ENCODE data around the gene RHBDF1. TPM values are rescaled to one million over a fixed set of nuclear protein-coding genes. Genes with fewer than 3 reads are reported as not detected.

The RHBDF1 gene
- total and polyA plus RNA-seq, 2 of the 13 experiments (the other 11 are each of a cell fraction or from before 2014, with no cell fraction given), result 5.4 to 26.9 TPM

DNA sequence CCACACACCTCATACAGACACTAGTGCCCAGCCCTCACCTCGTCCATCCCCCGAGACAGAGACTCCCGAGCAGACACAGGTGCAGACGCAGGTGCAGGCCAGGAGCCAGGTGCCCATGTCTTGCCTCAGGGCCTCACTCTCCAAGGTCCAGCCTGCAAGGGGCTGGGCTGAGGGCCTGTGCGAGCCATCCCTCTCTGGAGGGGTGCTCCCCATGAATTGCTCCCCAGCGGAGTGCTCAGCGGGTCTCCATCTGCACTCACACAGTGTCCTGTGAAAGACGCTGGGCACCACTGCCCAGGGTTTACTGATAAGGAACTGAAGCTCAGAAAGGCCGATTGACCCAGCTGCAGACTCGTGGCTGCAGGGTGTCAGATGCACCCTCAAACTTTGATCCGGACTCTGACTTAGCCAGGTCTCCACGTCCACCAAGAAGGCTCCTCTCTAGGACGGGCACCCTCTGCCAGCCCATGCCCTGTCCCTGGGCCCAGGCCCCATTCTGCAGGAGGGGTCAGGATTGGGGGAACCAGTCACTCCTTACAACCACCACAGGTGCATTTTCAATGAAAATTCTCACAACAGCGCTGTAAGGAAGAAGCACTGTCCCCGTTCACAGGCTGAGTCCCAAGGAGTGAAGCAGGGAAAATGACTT is 36.0 kb downstream of the RHBDF1 start:
- no peaks in the 10 kb centered on the region for H3K36me3 ChIP-seq (replicated peaks in 1 of 2; ENCODE audit: control insufficient read depth in 1 of 2, insufficient read depth in 2 of 2, low read length in 2 of 2)
- no peaks in the 10 kb centered on the region for H4K20me1 ChIP-seq (ENCODE audit: insufficient read depth, low read length)
- H3K27me3 ChIP-seq (ENCODE audit: control insufficient read depth in 1 of 2, insufficient read depth in 2 of 2, low read length in 2 of 2), result no peaks in the 10 kb centered on the region
- ChIA-PET CTCF (ENCODE audit: low intra/inter-chr PET ratio, low total read pairs) (no interaction called here), POLR2A (no interaction called here)
- WGBS (ENCODE audit: low lambda C conversion rate), result 89% methylated on average over 12 of the region's 15 CpGs
- H3K9me3 ChIP-seq (ENCODE audit: low read length), result no peaks in the 10 kb centered on the region
- no peak overlapping the region for H3K9ac ChIP-seq (ENCODE audit: insufficient read depth, low read depth, low read length)
- TF ChIP-seq ZNF263 (CRISPR knock-in tag; IDR thresholded peaks at IDR 0.05) (0 out of 2 replicates have a peak, but pooled peaks have one; percentile 37), SPEN (CRISPR knock-in tag; IDR thresholded peaks at IDR 0.05; ENCODE audit: low read depth) (no peak), NFYB (CRISPR knock-in tag; IDR thresholded peaks at IDR 0.05) (no peak)
- TF ChIP-seq, protein P1, sequence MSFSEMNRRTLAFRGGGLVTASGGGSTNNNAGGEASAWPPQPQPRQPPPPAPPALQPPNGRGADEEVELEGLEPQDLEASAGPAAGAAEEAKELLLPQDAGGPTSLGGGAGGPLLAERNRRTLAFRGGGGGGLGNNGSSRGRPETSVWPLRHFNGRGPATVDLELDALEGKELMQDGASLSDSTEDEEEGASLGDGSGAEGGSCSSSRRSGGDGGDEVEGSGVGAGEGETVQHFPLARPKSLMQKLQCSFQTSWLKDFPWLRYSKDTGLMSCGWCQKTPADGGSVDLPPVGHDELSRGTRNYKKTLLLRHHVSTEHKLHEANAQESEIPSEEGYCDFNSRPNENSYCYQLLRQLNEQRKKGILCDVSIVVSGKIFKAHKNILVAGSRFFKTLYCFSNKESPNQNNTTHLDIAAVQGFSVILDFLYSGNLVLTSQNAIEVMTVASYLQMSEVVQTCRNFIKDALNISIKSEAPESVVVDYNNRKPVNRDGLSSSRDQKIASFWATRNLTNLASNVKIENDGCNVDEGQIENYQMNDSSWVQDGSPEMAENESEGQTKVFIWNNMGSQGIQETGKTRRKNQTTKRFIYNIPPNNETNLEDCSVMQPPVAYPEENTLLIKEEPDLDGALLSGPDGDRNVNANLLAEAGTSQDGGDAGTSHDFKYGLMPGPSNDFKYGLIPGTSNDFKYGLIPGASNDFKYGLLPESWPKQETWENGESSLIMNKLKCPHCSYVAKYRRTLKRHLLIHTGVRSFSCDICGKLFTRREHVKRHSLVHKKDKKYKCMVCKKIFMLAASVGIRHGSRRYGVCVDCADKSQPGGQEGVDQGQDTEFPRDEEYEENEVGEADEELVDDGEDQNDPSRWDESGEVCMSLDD (CRISPR knock-in tag; IDR thresholded peaks at IDR 0.05; ENCODE audit: borderline replicate concordance), result no peak
- TF ChIP-seq, protein P2, sequence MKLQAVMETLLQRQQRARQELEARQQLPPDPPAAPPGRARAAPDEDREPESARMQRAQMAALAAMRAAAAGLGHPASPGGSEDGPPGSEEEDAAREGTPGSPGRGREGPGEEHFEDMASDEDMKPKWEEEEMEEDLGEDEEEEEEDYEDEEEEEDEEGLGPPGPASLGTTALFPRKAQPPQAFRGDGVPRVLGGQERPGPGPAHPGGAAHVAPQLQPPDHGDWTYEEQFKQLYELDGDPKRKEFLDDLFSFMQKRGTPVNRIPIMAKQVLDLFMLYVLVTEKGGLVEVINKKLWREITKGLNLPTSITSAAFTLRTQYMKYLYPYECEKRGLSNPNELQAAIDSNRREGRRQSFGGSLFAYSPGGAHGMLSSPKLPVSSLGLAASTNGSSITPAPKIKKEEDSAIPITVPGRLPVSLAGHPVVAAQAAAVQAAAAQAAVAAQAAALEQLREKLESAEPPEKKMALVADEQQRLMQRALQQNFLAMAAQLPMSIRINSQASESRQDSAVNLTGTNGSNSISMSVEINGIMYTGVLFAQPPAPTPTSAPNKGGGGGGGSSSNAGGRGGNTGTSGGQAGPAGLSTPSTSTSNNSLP (IDR thresholded peaks at IDR 0.05; ENCODE audit: low read depth, low read length), result no peak
- no peaks in the 10 kb centered on the region for H3K79me2 ChIP-seq (ENCODE audit: insufficient read depth, low read length)
- DNase-seq (ENCODE audit: low spot score) (no peak), ATAC-seq (no peak), FAIRE-seq (no peak)
- intact Hi-C loops (cut with micrococcal nuclease; ENCODE audit: unreplicated experiment) (no loop called here), in situ Hi-C loops (cut with HindIII; ENCODE audit: extremely low pct_ligation_motif_present, low pct_unique_long_range_greater_than_20kb) (no loop called here)
- H3K27ac ChIP-seq (ENCODE audit: extremely low read length, insufficient read depth, low read length), result no peak overlapping the region
- no TSS peak for BruUV-seq (replicated peaks)
- no peak overlapping the region for H3K4me2 ChIP-seq (ENCODE audit: low read depth, low read length)
- no peak overlapping the region for H2AFZ ChIP-seq (ENCODE audit: low read length)
- no peak overlapping the region for H3K4me3 ChIP-seq (replicated peaks in 1 of 3; ENCODE audit: insufficient read depth in 1 of 3, low read depth in 2 of 3, low read length in 3 of 3)
- H3K4me1 ChIP-seq (ENCODE audit: insufficient read depth, low read length), result peaks cover 13% of the 10 kb centered on the region

Measured in HepG2 (cell line).